ENCODE data around the gene EFNB2.

EFNB2 gene

GRCh38 chr13:106449096-106449495, 86.4 kb downstream of the EFNB2 start:
- no peak for DNase-seq (ENCODE audit: low read depth in 3 of 3)

- DNase-seq (ENCODE audit: low read depth in 3 of 3) = no peak
Observed at GRCh38 chr13:106445996-106446395, 89.5 kb downstream of the EFNB2 start.

DNA sequence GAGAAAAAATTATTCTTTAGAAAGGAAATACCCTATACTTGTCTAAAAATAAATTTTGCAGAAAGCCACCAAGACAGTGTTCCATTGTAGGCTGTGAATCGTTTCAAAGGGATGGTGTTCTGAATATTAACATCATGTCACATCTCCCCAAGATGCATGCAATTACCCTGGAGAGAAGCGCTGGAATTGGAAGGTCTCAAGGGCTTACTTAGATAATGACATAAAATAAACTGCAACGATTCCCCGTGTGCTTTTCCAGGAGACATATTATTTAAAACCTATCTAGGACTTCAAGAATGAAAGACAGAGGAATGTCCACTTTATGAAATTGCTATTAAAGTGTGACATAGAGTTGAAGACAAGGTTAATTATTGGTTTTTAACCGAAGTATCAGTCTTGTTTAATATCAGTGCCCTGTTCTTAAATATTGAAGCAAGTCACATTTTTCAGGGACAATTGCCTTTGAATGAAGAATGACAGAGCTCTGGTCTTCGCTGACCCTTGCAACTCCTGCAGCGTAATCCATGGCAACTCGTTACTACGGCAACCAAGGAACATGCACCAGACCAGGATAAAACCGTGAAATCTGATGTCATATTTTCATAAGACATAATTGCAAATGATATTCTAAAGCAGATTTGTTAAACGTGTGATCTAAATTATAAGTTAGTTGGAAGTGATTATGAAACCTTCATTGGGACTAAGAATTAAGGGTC, 91.7 kb downstream of the EFNB2 start:
- DNase-seq (ENCODE audit: low read depth in 3 of 3) = no peak

DNA sequence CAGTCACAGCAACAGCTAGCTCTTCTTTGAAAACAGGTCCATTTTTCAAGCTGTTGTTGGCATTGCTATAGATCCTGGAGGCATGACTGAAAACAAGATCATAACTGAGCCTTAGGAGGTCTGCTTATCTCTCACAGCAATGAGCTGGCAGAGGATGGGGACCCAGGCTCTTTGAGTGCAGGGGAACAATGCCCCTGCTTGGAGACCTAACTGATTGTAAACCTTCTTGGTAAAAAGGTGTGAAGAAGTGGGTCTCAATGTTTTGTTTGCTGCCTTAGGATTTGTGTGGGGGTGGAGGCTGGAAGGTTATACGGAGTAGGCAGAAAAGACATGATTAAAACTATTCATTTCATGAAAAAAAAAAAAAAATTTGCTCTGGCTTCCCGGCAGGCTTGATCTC, 94.6 kb downstream of the EFNB2 start:
- no peak for DNase-seq (ENCODE audit: low read depth in 3 of 3)

All from stimulated activated CD4-positive, alpha-beta T cell treated with anti-CD3 and anti-CD28 coated beads, TNF-alpha, amount 100 ng/mL, for 24 hours (primary cell).